OCI-LY7 (cell line): ENCODE measurements around the gene PLD5. TPM values are rescaled to one million over a fixed set of nuclear protein-coding genes. Genes with fewer than 3 reads are reported as not detected.

Experiments used
- BruUV-seq: library from RNA; stranded (reverse); fragments of 400-500 nt; replicated peaks from 2 replicates; lab custom pipeline; 2021; lab: Mats Ljungman, UMichigan
- CTCF ChIA-PET: fragments of 300-600 bp; sonication (Branson Sonifier 250); formaldehyde crosslinking; loops from one replicate; lab custom pipeline; 2022; ENCODE audit warnings: antibody characterized with exemption; ENCODE audit not compliant: unreplicated experiment; lab: Charles Lee
- POLR2A ChIA-PET: fragments of 300-600 bp; sonication (Branson Sonifier 250); formaldehyde crosslinking; loops from one replicate; lab custom pipeline; 2022; ENCODE audit warnings: antibody characterized with exemption; lab: Charles Lee
- DNase-seq: peaks from one replicate; pipeline ENCODE4 v3.0.0-alpha.2; 2015; ENCODE audit warnings: low spot score
- H2AFZ ChIP-seq: fragments of 200-600 bp; sonication (generic), shearing (Covaris generic); 2 replicates; pipeline ENCODE4 v1.6.1; 2014; ENCODE audit warnings: mild to moderate bottlenecking, antibody characterized with exemption, low read length, moderate library complexity
- H3K27ac ChIP-seq: fragments of 200-600 bp; sonication (generic); 2 replicates; pipeline ENCODE4 v1.5.1; 2014; ENCODE audit warnings: mixed run types, low read depth, mild to moderate bottlenecking, moderate library complexity, low read length, inconsistent platforms; ENCODE audit not compliant: poor library complexity, severe bottlenecking
- H3K36me3 ChIP-seq: fragments of 200-600 bp; sonication (generic); 2 replicates; pipeline ENCODE4 v1.6.1; 2014; ENCODE audit warnings: mild to moderate bottlenecking, antibody characterized with exemption, low read length, moderate library complexity, mixed read lengths; ENCODE audit not compliant: insufficient read depth
- H3K4me1 ChIP-seq: fragments of 200-600 bp; sonication (generic); 2 replicates; pipeline ENCODE4 v1.5.1; 2014; ENCODE audit warnings: mild to moderate bottlenecking, low read length; ENCODE audit not compliant: insufficient read depth, poor library complexity, severe bottlenecking
- H3K4me2 ChIP-seq: fragments of 200-600 bp; sonication (generic); 2 replicates; pipeline ENCODE4 v1.6.1; 2014; ENCODE audit warnings: mild to moderate bottlenecking, low read length
- H3K4me3 ChIP-seq: fragments of 200-600 bp; sonication (generic); 2 replicates; pipeline ENCODE4 v1.5.1; 2014; ENCODE audit warnings: mild to moderate bottlenecking, low read depth, low read length; ENCODE audit not compliant: poor library complexity, severe bottlenecking
- H3K79me2 ChIP-seq: fragments of 200-600 bp; sonication (generic); 2 replicates; pipeline ENCODE4 v1.6.1; 2016; ENCODE audit warnings: low read depth, mild to moderate bottlenecking, low read length, moderate library complexity, mixed read lengths; ENCODE audit not compliant: insufficient read depth
- H3K9me2 ChIP-seq: fragments of 200-600 bp; sonication (generic); 2 replicates; pipeline ENCODE4 v1.6.1; 2016; ENCODE audit warnings: mild to moderate bottlenecking, low read length, mixed read lengths; ENCODE audit not compliant: insufficient read depth
- H3K9me3 ChIP-seq: fragments of 200-600 bp; sonication (generic); 2 replicates; pipeline ENCODE4 v1.6.1; 2014; ENCODE audit warnings: mild to moderate bottlenecking, mixed run types, low read length, mixed read lengths
- H4K20me1 ChIP-seq: fragments of 200-600 bp; sonication (generic); 2 replicates; pipeline ENCODE4 v1.6.1; 2014; ENCODE audit warnings: mild to moderate bottlenecking, antibody characterized with exemption, low read length, moderate library complexity, mixed read lengths; ENCODE audit not compliant: insufficient read depth
- CTCF ChIP-seq: fragments of 200-600 bp; sonication (generic); conservative IDR thresholded peaks from 2 replicates; pipeline ENCODE4 v1.5.1; 2014; ENCODE audit warnings: mild to moderate bottlenecking, antibody characterized with exemption, low read length, moderate library complexity, mixed read lengths
- EZH2phosphoT487 ChIP-seq: fragments of 200-600 bp; sonication (generic); IDR thresholded peaks from 2 replicates; pipeline ENCODE4 v1.6.1; 2018; ENCODE audit warnings: low read depth, borderline replicate concordance, mild to moderate bottlenecking, mixed run types, antibody characterized with exemption, low read length, moderate library complexity, mixed read lengths
- intact Hi-C: fragments of 100-400 bp; cut with micrococcal nuclease; formaldehyde crosslinking; loops from one replicate; pipeline ENCODE4 v1.10.0; 2022; ENCODE audit not compliant: unreplicated experiment
- total RNA-seq, 2 experiments: library from RNA; depleted of rRNA in 1 of 2; stranded (reverse); fragments of >200 nt in 1 of 2; shearing (Covaris generic) in 1 of 2; gene quantifications; 2 replicates each; pipeline ENCODE4 v1.2.3, GENCODE V29; 2014 to 2022

Gene PLD5
- total RNA-seq, 2 experiments from 2014 or later, result not detected

GRCh38 chr1:242086093-242086492 is 438.4 kb downstream of the PLD5 start:
- H3K79me2 ChIP-seq, result no peaks in the 10 kb centered on the region
- H3K27ac ChIP-seq, result no peak overlapping the region
- ChIA-PET CTCF (no interaction called here), POLR2A (no interaction called here)
- no peaks in the 10 kb centered on the region for H3K4me1 ChIP-seq
- intact Hi-C loops, result no loop called here
- H3K4me3 ChIP-seq, result no peak overlapping the region
- no peak overlapping the region for H3K4me2 ChIP-seq
- no peaks in the 10 kb centered on the region for H4K20me1 ChIP-seq
- no peaks in the 10 kb centered on the region for H3K36me3 ChIP-seq
- no TSS peak for BruUV-seq
- no peak overlapping the region for H2AFZ ChIP-seq
- no peak for TF ChIP-seq EZH2phosphoT487
- TF ChIP-seq CTCF, result no peak
- no peaks in the 10 kb centered on the region for H3K9me3 ChIP-seq
- no peaks in the 10 kb centered on the region for H3K9me2 ChIP-seq
- DNase-seq, result no peak

DNA sequence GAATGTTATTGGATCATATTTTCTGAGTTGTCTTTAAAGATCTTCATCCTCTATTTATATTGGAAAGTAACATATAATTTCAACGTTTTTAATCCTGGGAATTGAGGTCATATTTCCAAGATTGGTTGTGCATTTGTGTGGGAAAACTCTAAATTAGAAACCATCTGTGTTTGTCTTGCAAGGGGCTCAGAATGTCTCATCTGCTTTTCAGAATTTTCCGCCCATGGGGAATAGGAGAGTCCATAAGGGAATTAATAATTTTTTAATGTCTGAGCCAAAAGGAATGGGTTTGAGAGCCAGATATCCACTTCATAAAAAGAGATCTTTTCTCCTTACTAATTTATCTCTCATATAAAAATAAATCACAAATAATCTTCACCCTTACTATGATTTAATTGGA is 440.8 kb downstream of the PLD5 start:
- POLR2A ChIA-PET, result interaction anchor here (0.7 to 1.5 kb wide), 2 partner anchors 10 to 14 kb away, joined by 4 to 5 read pairs; no protein-coding TSS in a partner anchor

More for the DNA sequence above, 440.8 kb downstream of the PLD5 start:
- no peak overlapping the region for H3K4me3 ChIP-seq
- no peak for TF ChIP-seq EZH2phosphoT487
- TF ChIP-seq CTCF, result no peak
- H3K79me2 ChIP-seq, result no peaks in the 10 kb centered on the region
- H3K27ac ChIP-seq, result no peak overlapping the region
- CTCF ChIA-PET, result no interaction called here
- H3K9me3 ChIP-seq, result no peaks in the 10 kb centered on the region
- no peaks in the 10 kb centered on the region for H3K9me2 ChIP-seq
- no peaks in the 10 kb centered on the region for H3K36me3 ChIP-seq
- no peaks in the 10 kb centered on the region for H3K4me1 ChIP-seq
- no peaks in the 10 kb centered on the region for H4K20me1 ChIP-seq
- intact Hi-C loops, result no loop called here
- no peak overlapping the region for H3K4me2 ChIP-seq
- BruUV-seq, result no TSS peak
- no peak overlapping the region for H2AFZ ChIP-seq
- no peak for DNase-seq
